Osteocyte (in vitro differentiated cells): ENCODE measurements around the gene LGALS4. TPM values are rescaled to one million over a fixed set of nuclear protein-coding genes. Genes with fewer than 3 reads are reported as not detected.
"Not testable (repeated sequence)": the region's sequence is repeated elsewhere in the genome, so short reads cannot be mapped to it uniquely, and the experiment has no call there.

ENCODE experiments used
- DNase-seq: peaks from one replicate; pipeline ENCODE4 v3.0.0; 2021; ENCODE audit warnings: mixed read lengths; ENCODE audit not compliant: unreplicated experiment; ENCODE audit errors: extremely low spot score
- H3K27ac Mint-ChIP-seq: one replicate; pipeline ENCODE4 v1.8.0; 2021; ENCODE audit warnings: mild to moderate bottlenecking, mixed read lengths; ENCODE audit not compliant: unreplicated experiment
- H3K27me3 Mint-ChIP-seq: one replicate; pipeline ENCODE4 v1.8.0; 2021; ENCODE audit warnings: mixed read lengths; ENCODE audit not compliant: unreplicated experiment
- H3K36me3 Mint-ChIP-seq: one replicate; pipeline ENCODE4 v1.8.0; 2021; ENCODE audit warnings: mixed read lengths; ENCODE audit not compliant: unreplicated experiment
- H3K4me1 Mint-ChIP-seq: one replicate; pipeline ENCODE4 v1.8.0; 2021; ENCODE audit warnings: mixed read lengths; ENCODE audit not compliant: unreplicated experiment
- H3K4me3 Mint-ChIP-seq: one replicate; pipeline ENCODE4 v1.8.0; 2021; ENCODE audit warnings: mild to moderate bottlenecking, moderate library complexity, mixed read lengths; ENCODE audit not compliant: unreplicated experiment
- H3K9me3 Mint-ChIP-seq: one replicate; pipeline ENCODE4 v1.8.0; 2021; ENCODE audit warnings: mixed read lengths; ENCODE audit not compliant: unreplicated experiment
- CTCF ChIP-seq: fragments of 200-600 bp; sonication (generic); IDR thresholded peaks from 2 replicates; pipeline ENCODE4 v1.5.0; 2021; ENCODE audit warnings: antibody characterized with exemption, mild to moderate bottlenecking, moderate library complexity
- total RNA-seq: library from RNA; stranded (reverse); gene quantifications from 2 replicates; pipeline ENCODE4 v1.2.1, GENCODE V29; 2021

LGALS4 gene
- total RNA-seq, 1 donor from 2014 or later = not detected

- Mint-ChIP-seq H3K9me3 (no peaks in the 10 kb centered on the region), H3K27me3 (peaks cover 28% of the 10 kb centered on the region), H3K4me3 (no peak overlapping the region), H3K27ac (no peak overlapping the region), H3K4me1 (no peaks in the 10 kb centered on the region), H3K36me3 (no peaks in the 10 kb centered on the region)
- DNase-seq = no peak
- no peak for TF ChIP-seq CTCF
Observed at GRCh38 chr19:38781058-38781457, 31.7 kb downstream of the LGALS4 start.

GRCh38 chr19:38780443-38780842 lies 32.3 kb downstream of the LGALS4 start:
- Mint-ChIP-seq H3K27ac (no peak overlapping the region), H3K9me3 (no peaks in the 10 kb centered on the region), H3K4me1 (no peaks in the 10 kb centered on the region), H3K36me3 (no peaks in the 10 kb centered on the region), H3K27me3 (peaks cover 28% of the 10 kb centered on the region), H3K4me3 (no peak overlapping the region)
- no peak for TF ChIP-seq CTCF
- DNase-seq = no peak

GRCh38 chr19:38778733-38779132 lies 34.0 kb downstream of the LGALS4 start:
- DNase-seq = no peak
- no peak for TF ChIP-seq CTCF
- no peak overlapping the region for H3K4me3 Mint-ChIP-seq
- H3K27ac Mint-ChIP-seq = no peak overlapping the region
- no peaks in the 10 kb centered on the region for H3K4me1 Mint-ChIP-seq
- H3K27me3 Mint-ChIP-seq = peaks cover 28% of the 10 kb centered on the region
- H3K9me3 Mint-ChIP-seq = no peaks in the 10 kb centered on the region
- H3K36me3 Mint-ChIP-seq = no peaks in the 10 kb centered on the region

- Mint-ChIP-seq H3K27ac (no peak overlapping the region), H3K36me3 (no peaks in the 10 kb centered on the region), H3K4me1 (no peaks in the 10 kb centered on the region), H3K27me3 (peaks cover 6% of the 10 kb centered on the region), H3K9me3 (no peaks in the 10 kb centered on the region), H3K4me3 (no peak overlapping the region)
- no peak for DNase-seq
- no peak for TF ChIP-seq CTCF
Observed at GRCh38 chr19:38774181-38774950, 38.4 kb downstream of the LGALS4 start.

- Mint-ChIP-seq H3K4me1 (no peaks in the 10 kb centered on the region), H3K9me3 (no peaks in the 10 kb centered on the region), H3K36me3 (no peaks in the 10 kb centered on the region), H3K27me3 (peaks cover 1% of the 10 kb centered on the region), H3K4me3 (no peak within 1 kb of the TSS), H3K27ac (no peak within 1 kb of the TSS)
- no peak for DNase-seq
- TF ChIP-seq CTCF = no peak
Observed at GRCh38 chr19:38773469-38774177, 39.1 kb downstream of the LGALS4 start, which contains the start of gene LGALS7. LGALS7 (minus strand) TSS chr19:38773517; CDS start chr19:38773492, 25 bp downstream.

GRCh38 chr19:38771569-38771968 lies 41.2 kb downstream of the LGALS4 start:
- not testable (repeated sequence) for H3K27me3 Mint-ChIP-seq, H3K4me1 Mint-ChIP-seq, H3K9me3 Mint-ChIP-seq, H3K27ac Mint-ChIP-seq, H3K4me3 Mint-ChIP-seq, DNase-seq, H3K36me3 Mint-ChIP-seq

- not testable (repeated sequence) for H3K4me1 Mint-ChIP-seq, H3K27ac Mint-ChIP-seq, H3K36me3 Mint-ChIP-seq, H3K9me3 Mint-ChIP-seq, H3K4me3 Mint-ChIP-seq, DNase-seq, H3K27me3 Mint-ChIP-seq
Observed at GRCh38 chr19:38770949-38771275, 41.8 kb downstream of the LGALS4 start.
